AG08396 (cell line): ENCODE measurements around the gene BLTP2.

Experiments used
- DNase-seq: peaks from one replicate; pipeline ENCODE4 v3.0.0; 2012; ENCODE audit warnings: low spot score, mixed read lengths

The BLTP2 gene

DNA sequence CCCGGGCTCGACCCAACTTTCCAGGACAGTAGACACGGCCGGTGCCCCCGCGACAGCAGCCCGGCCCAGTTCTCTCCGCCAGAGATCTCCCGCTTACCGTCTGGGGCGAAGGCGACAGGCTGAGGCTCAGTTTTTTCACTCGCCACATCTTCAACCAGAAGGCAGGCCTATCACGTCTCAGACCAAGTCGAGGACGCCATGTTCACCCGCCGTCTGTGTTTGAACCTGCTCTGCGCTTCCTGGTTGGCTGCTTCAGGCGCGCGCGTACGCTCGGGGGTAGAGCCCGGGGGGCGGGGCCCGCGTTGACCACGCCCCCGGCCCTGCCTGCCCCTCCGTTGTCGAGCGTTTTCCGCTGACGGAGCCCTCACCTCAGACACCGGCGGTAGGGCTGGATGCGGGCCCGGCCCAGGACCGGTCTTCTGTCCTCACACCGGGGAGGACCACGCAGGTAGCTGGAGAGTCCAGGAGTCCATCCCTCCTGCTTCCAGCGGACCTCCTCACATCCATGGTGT is 46.1 kb downstream of the BLTP2 start, which contains the start of gene SPAG5:
Gene SPAG5 (minus strand): TSS at position 227 of the 512 bp plus-strand sequence. CDS start 79 bp downstream, at position 148.
- DNase-seq: peak; percentile 99

DNA sequence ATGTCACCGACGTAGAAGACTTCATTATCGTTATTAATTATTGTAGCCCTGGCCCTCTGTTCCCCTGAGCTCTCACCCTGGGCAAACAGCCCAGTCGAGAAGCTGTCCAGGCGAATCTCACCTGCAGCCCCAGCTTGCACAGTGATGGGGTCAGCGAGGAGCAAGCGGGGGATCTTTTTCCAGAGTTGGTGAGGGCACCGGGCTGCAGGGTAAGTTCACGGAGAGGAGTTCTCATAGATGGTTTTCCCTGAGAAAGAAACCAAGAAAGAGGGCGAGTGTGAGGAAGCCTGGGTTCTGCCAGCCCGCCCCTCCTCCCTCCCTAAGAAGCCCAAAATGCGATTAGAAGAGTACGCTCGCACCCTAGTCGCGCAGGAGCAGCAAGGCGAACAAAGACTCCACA is 46.6 kb downstream of the BLTP2 start:
- peak; percentile 22 for DNase-seq

DNA sequence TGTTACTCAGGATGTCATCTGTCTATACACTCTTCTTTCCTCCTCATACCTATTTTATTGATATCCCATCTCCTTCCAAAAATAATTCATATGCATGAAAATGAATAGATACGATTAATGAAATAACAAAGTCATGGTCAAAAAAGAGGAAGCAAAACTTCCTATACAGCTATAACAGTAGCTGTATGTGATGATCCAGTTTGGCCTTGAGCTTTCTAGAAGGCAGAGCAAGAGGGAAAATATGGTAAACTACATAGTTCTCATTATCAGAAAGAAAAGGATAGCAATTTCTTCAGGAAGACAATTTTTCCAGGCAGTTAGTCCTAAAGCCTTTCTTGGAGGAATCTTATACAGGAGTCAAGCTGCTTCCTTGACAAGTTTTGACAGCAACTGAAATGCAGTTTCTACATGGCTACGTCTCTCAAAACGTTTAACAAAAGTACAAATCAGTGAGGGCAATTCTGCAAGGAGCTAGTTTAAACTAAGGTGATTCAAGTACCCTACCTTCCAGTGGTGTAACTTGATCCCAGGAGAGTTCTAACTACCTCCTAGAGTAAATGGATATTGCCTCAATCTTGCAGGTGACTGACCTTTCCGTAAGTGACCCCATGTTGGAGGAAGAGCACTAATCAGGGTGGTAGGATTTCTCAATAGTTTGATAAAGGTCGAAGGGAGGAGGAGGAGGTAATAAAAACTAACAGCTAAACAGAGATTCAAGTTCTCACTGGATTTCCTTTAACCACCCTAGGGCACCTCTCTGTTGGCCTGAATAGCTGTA is 47.2 kb downstream of the BLTP2 start:
- no peak for DNase-seq
